Adrenal gland (tissue), 5 donors: ENCODE measurements around the gene DROSHA.

Source experiments
- CTCF ChIP-seq, 6 experiments: fragments of 450-650 bp in 4 of 6; fragments of 200-600 bp in 2 of 6; sonication (generic) in 1 of 6; IDR thresholded peaks; 1 replicate in 5 of 6; 2 replicates in 1 of 6; pipeline versions ENCODE4 v1.5.1 to v1.8.0; 2016 to 2021; ENCODE audit warnings: antibody characterized with exemption in 6 of 6, mild to moderate bottlenecking in 2 of 6, moderate library complexity in 1 of 6
- POLR2A ChIP-seq, 2 donors: fragments of 450-650 bp; IDR thresholded peaks; one replicate each; pipeline ENCODE4 v1.6.1; 2017; ENCODE audit warnings: antibody characterized with exemption in 2 of 2, mild to moderate bottlenecking in 2 of 2, moderate library complexity in 1 of 2
- donor health status: DM: no; HTN: no; CAD: no.

GRCh38 chr5:31536873-31537272, 5.0 kb upstream of the DROSHA start:
- TF ChIP-seq CTCF (IDR thresholded peaks at IDR 0.05) (no peak), POLR2A (IDR thresholded peaks at IDR 0.05) (no peak)
